Retinal pigment epithelial cell (primary cell): ENCODE results near the gene SEMA4D.
A peak's percentile ranks its signal among the peaks of the same experiment; 100 is the strongest.

Experiments used
- DNase-seq: peaks from one replicate; pipeline ENCODE4 v3.0.0-alpha.2; 2010; ENCODE audit warnings: low read depth
- H3K4me3 ChIP-seq: 2 replicates; pipeline ENCODE4 v1.5.1; 2011; ENCODE audit warnings: mild to moderate bottlenecking, low read length, control low read depth, moderate library complexity
- CTCF ChIP-seq: conservative IDR thresholded peaks from 2 replicates; pipeline ENCODE4 v1.5.1; 2011; ENCODE audit warnings: low read depth, low read length, control low read depth, inconsistent platforms

Gene SEMA4D

GRCh38 chr9:89311346-89312221 is 186.3 kb downstream of the SEMA4D start:
- no peak for DNase-seq

More at GRCh38 chr9:89311346-89312221, 186.3 kb downstream of the SEMA4D start:
- peak overlapping the region; percentile 98 for H3K4me3 ChIP-seq
- no peak for TF ChIP-seq CTCF
